Ectodermal cell (in vitro differentiated cells): ENCODE data around the gene TPRG1.

Experiments used
- H3K27ac ChIP-seq: 2 replicates; pipeline ENCODE4 v1.7.0; 2013; ENCODE audit warnings: mild to moderate bottlenecking, low read depth, low read length; ENCODE audit not compliant: insufficient read depth, poor library complexity, severe bottlenecking
- H3K27me3 ChIP-seq: 2 replicates; pipeline ENCODE4 v1.7.0; 2013; ENCODE audit warnings: mild to moderate bottlenecking, low read length; ENCODE audit not compliant: insufficient read depth, control insufficient read depth, poor library complexity, severe bottlenecking
- H3K36me3 ChIP-seq: one replicate; pipeline ENCODE4 v1.7.0; 2013; ENCODE audit warnings: low read length; ENCODE audit not compliant: control insufficient read depth, insufficient read depth
- H3K4me1 ChIP-seq: one replicate; pipeline ENCODE4 v1.7.0; 2013; ENCODE audit warnings: low read length; ENCODE audit not compliant: control insufficient read depth, insufficient read depth
- H3K4me3 ChIP-seq: 2 replicates; pipeline ENCODE4 v1.7.0; 2013; ENCODE audit warnings: low read depth, low read length, control low read depth; ENCODE audit not compliant: insufficient read depth
- H3K9me3 ChIP-seq: 2 replicates; pipeline ENCODE4 v1.7.0; 2013; ENCODE audit warnings: mild to moderate bottlenecking, low read length, moderate library complexity; ENCODE audit not compliant: control insufficient read depth
- WGBS, 2 experiments: methylation state at CpG; one replicate each; pipeline ENCODE4 v1.1.7; 2013; ENCODE audit warnings: missing lambda C conversion rate in 2 of 2; 5-methylcytosine and 5-hydroxymethylcytosine counted together

TPRG1 gene

DNA sequence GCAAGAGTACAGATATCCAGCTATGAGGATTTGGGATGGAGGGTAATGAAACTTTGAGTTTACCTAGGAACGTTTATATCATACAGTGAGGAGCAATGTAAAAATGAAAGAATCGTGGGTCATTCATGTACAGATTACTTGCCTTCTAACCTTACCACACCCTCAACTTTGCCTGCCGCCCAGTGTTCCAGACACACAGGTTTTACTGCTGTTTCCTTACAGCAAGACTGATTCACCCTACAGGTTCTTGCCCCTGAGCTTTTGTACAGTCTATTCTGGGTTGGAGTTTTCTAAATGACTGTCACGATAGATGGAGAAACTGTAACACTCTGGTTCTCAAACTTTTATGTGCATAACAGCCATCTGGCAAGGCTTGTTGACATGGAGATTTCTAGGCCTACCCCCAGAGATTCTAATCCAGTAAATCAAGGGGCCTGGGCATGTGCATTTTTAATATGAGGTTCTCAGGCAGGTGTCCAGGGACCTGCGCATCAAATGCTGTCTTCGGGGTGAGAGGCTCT, 6.6 kb upstream of the TPRG1 start:
- H3K4me1 ChIP-seq, result no peaks in the 10 kb centered on the region
- H3K36me3 ChIP-seq, result no peaks in the 10 kb centered on the region
- no peak overlapping the region for H3K27ac ChIP-seq
- no peaks in the 10 kb centered on the region for H3K27me3 ChIP-seq
- WGBS, 2 experiments, result 92 to 94% methylated on average over 6 of the region's 6 CpGs
- H3K4me3 ChIP-seq, result no peak overlapping the region
- H3K9me3 ChIP-seq, result no peaks in the 10 kb centered on the region

DNA sequence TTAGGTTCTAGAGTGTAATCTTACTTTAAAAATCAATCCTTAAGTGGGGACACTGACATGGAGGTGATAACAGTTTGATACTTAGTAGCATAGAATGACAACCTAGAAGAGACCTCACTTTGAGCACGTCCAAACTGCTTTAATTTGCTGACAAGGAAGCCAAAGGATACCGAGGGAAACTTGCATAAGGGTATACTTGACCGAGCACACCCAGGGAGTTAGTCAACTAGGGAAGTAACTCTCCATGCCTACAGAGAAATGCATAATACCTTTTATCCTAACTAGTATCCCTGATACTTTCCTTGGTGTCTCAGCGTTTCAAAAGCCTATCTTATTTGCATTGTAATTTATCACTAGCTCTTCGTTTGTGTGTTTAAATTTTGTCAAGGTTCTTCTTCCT, 5.5 kb upstream of the TPRG1 start:
- Histone ChIP-seq H3K36me3 (no peaks in the 10 kb centered on the region), H3K27ac (no peak overlapping the region), H3K9me3 (no peaks in the 10 kb centered on the region), H3K4me3 (no peak overlapping the region), H3K27me3 (no peaks in the 10 kb centered on the region), H3K4me1 (no peaks in the 10 kb centered on the region)
- 85 to 86% methylated on average over 5 of the region's 5 CpGs for WGBS, 2 experiments

DNA sequence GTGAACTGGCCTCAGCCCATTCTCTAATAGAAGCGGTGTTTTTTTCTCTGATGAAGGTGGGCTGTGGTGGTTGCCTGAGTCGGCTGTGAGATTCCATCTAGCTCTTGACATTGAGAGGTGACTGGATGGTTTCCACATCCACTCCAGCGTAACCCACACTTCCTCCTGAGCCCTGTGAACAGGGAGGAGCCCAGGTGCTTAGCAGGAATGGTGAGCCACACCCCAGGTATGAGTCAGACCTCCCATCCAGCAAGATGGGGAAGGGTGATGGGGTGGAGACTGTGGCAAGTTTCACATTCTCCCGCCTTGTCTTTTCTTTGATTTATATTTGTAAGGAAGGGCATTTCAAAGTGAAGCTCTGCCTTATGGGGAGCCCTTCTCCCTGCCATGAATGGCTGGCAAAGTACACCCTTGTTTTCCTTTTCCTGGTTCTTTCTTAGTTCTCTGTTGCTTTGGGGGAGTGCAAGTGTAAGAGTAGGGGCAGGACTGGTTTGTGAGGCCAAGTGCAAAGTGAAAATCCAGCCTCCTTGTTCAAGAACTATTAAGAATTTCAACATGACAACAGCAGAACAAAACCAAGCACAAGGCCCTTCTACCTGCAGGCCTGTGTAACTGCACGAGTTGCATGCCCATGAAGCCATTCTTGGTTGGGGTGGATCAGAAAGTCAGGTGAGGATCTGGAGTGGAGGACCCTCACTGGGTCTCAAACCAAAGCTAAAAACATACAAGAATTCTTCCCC, 4.6 kb upstream of the TPRG1 start:
- no peaks in the 10 kb centered on the region for H3K27me3 ChIP-seq
- H3K9me3 ChIP-seq, result no peaks in the 10 kb centered on the region
- no peak overlapping the region for H3K27ac ChIP-seq
- no peaks in the 10 kb centered on the region for H3K4me1 ChIP-seq
- no peaks in the 10 kb centered on the region for H3K36me3 ChIP-seq
- 87 to 93% methylated on average over 5 of the region's 5 CpGs for whole genome bisulfite sequencing, 2 experiments
- no peak overlapping the region for H3K4me3 ChIP-seq

DNA sequence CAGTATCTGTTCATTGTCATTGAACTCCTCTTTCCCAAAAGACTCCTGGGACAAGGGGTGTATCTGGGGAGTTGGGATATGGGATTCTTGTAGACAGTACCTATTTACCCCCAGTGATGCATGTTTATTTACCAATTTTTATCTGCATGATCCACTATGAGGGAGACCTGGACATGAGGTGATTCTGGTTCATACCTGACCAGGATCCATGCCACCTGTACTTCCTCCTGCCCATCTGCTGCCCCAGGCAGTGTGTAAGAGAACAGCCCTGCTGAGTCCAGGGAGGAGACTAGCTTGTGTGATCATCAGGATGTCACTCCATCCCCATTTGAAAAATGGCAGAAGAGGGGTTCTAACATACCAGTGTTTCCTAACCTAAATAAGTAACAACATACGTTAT, 3.1 kb upstream of the TPRG1 start:
- no peaks in the 10 kb centered on the region for H3K27me3 ChIP-seq
- 80% methylated on average over 1 of the region's 1 CpG; no CpG with 5 or more reads in 1 of the 2 experiments for WGBS, 2 experiments
- no peak overlapping the region for H3K4me3 ChIP-seq
- H3K36me3 ChIP-seq, result no peaks in the 10 kb centered on the region
- H3K9me3 ChIP-seq, result no peaks in the 10 kb centered on the region
- H3K4me1 ChIP-seq, result no peaks in the 10 kb centered on the region
- H3K27ac ChIP-seq, result no peak overlapping the region

DNA sequence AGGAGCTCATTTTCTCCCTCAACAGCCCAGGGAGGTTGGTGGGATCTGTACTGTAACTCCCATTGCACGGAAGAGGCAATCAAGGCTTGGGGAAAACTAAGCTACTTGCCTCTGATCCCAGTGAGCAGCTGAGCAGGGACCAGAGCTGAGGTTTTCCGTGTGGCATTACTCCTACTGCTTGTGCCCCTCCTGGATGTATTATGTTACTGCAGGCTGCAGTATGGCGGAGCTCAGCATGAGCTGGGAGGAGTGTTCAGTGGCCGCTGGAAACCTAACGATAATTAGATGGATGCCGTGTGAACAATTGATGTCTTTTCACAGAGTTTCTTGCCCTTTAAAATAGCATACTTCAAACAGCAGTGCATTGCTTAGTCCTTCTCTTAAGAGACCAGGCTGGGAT, 2.0 kb upstream of the TPRG1 start:
- H3K9me3 ChIP-seq, result no peaks in the 10 kb centered on the region
- WGBS, 2 experiments, result 82 to 83% methylated on average over 6 of the region's 6 CpGs

DNA sequence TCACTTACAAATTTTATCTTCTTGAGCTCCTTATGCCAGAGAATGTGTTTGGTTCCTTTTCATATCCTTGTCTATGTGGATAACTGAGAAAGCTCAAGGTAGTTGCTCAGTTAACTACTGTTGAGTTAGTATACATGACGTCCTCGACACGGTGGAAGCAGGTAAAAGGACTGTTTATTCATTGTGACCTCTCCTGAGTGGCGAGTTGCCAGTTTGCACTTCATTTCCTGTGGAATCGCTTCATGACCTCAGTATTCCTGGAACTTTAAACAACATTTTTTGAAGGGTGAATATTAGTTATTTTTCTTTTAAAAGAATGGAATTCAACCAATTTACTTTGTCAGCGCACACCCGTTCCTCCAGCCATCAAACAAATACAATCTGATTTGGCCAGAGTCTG, 1.2 kb upstream of the TPRG1 start:
- Histone ChIP-seq H3K9me3 (no peaks in the 10 kb centered on the region), H3K4me1 (no peaks in the 10 kb centered on the region), H3K4me3 (no peak overlapping the region), H3K27me3 (no peaks in the 10 kb centered on the region), H3K36me3 (no peaks in the 10 kb centered on the region), H3K27ac (no peak overlapping the region)
- 93 to 96% methylated on average over 5 of the region's 7 CpGs for WGBS, 2 experiments

More for the DNA sequence above, 2.0 kb upstream of the TPRG1 start:
- Histone ChIP-seq H3K27me3 (no peaks in the 10 kb centered on the region), H3K36me3 (no peaks in the 10 kb centered on the region), H3K27ac (no peak overlapping the region), H3K4me3 (no peak overlapping the region), H3K4me1 (no peaks in the 10 kb centered on the region)

DNA sequence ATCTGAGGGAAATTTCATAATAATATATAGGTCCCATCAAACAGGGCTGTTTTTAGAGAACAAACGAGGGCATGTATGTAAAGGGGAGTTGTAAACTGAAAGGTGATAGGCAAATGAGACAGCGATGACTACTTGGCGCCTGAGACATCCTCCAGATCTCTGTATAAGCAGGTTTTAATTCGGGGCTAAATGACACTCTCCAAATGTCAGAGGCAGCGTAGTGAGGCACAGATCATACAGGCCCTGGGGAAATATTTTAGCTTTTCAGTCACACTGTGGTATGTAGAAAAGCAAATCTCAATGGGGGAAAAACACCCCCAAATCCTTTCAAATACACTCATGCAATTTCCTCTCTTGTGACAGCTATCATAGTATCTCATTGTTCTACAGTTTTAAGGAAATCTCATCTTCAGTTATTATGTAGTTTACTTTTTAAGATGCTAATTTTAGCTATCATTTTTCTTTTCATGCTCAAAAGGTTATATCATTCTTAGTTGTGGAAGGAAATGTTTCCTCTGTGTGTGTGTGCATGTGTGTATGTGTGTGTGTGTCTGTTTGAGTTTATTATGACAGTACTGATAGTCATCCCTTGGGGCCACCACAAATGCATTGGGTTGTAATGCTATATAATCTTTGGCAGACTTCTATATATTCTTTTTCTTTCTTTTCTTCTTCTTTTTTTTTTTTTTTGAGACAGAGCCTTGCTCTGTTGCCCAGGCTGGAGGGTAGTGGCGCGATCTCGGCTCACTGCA, 1.1 kb downstream of the TPRG1 start:
- Histone ChIP-seq H3K27ac (no peak overlapping the region), H3K4me3 (no peak overlapping the region), H3K4me1 (no peaks in the 10 kb centered on the region), H3K36me3 (no peaks in the 10 kb centered on the region), H3K9me3 (no peaks in the 10 kb centered on the region), H3K27me3 (no peaks in the 10 kb centered on the region)
- WGBS, 2 experiments, result 92 to 94% methylated on average over 8 of the region's 8 CpGs

DNA sequence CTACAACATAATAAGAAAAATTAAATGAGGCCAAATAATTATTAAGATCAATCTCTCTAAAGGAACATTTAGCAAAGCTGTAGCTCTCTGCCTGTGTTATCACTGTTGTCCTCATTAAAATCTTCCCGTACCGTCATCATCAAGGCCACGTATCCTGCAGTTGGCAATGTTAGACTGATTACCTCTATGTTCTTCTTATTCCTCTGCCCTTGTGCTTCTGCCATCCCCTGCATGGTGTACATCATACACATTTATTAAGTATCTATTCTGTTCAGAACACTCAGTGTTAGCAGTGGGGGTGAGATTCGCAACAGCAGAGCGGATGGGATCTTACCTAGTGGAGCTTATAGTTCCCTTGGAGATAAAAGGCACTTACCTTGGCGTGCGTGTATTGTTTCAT, 12.8 kb downstream of the TPRG1 start:
- Histone ChIP-seq H3K4me3 (no peak overlapping the region), H3K27ac (no peak overlapping the region), H3K9me3 (no peaks in the 10 kb centered on the region), H3K4me1 (no peaks in the 10 kb centered on the region), H3K27me3 (no peaks in the 10 kb centered on the region), H3K36me3 (no peaks in the 10 kb centered on the region)
- WGBS, 2 experiments, result 96 to 97% methylated on average over 7 of the region's 7 CpGs

DNA sequence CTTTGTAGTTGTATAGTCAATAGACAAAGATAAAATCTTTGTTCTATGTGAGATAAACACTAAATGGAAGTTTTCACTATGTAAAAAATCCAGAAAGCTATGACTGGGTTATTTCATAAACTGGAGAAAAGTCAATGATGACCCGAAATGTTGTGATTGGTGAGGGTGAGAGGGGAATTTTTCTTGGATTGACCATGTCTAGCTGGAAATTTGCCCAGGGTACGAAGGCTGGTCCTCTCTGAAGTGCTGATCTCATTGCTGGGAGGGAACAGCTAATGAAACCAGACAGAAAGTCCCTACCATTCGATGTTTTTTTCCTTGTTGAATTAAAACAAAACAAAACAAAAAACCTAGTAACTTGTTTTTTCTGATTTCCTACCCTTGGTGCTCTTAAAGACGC, 14.3 kb downstream of the TPRG1 start:
- Histone ChIP-seq H3K9me3 (no peaks in the 10 kb centered on the region), H3K36me3 (no peaks in the 10 kb centered on the region), H3K27ac (no peak overlapping the region), H3K27me3 (no peaks in the 10 kb centered on the region), H3K4me1 (no peaks in the 10 kb centered on the region), H3K4me3 (no peak overlapping the region)
- WGBS, 2 experiments, result 95 to 96% methylated on average over 4 of the region's 4 CpGs

DNA sequence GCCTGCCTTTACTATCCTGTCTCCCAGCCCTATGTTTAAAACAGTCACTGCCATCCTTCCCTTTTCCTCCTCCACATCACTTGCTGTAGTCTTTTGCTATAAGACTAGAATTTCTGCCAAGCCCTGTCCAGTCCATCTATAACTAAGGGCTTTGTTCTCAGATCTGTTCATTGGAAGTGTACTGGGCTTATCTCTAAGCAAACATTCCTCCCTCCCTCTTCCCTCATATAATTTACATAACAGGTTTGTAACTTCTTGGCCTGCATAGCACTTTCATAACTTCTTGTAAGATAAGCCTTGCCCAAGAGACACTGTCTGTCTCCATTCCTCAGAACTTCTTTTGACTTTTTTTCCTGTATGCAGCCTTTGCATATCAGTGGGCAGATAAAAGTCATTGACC, 16.7 kb downstream of the TPRG1 start:
- Histone ChIP-seq H3K9me3 (no peaks in the 10 kb centered on the region), H3K27ac (no peak overlapping the region), H3K4me3 (no peak overlapping the region), H3K4me1 (no peaks in the 10 kb centered on the region), H3K27me3 (no peaks in the 10 kb centered on the region), H3K36me3 (no peaks in the 10 kb centered on the region)
